ENCODE measurements around the gene PAM. TPM values are rescaled to one million over a fixed set of nuclear protein-coding genes. Genes with fewer than 3 reads are reported as not detected.

The PAM gene
- total RNA-seq, 1 experiment from 2014 or later, result 190 TPM

DNA sequence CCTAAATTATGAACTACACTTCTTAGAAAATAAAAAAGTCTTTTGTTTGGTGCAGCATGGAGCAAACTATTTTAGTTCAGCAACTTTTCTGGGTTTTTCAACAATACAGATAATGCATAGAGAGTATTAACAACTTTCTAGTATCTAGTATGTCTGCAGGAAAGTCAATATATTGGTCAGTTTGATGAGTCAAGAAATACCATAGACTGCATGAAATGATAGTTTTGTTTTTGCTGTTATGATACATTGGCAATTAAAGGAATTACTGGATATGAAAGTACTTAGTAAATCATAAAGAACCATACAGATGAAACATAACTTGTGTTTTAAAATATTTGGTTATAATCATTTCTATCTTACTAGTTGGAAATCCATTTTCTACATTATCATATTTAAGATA, 191.3 kb downstream of the PAM start:
- POLR2A ChIA-PET (ENCODE audit: low non-redundant PET), result no interaction called here
- Histone ChIP-seq H3K27me3 (replicated peaks; ENCODE audit: insufficient read depth, low read depth, low read length, poor library complexity) (no peaks in the 10 kb centered on the region), H3K4me1 (ENCODE audit: insufficient read depth, low read length, poor library complexity, severe bottlenecking) (no peaks in the 10 kb centered on the region), H3K9me3 (ENCODE audit: low read depth, low read length, poor library complexity, severe bottlenecking) (no peaks in the 10 kb centered on the region), H3K27ac (ENCODE audit: low read depth, low read length, poor library complexity, severe bottlenecking) (no peak overlapping the region), H3K36me3 (ENCODE audit: insufficient read depth, low read length, poor library complexity, severe bottlenecking) (peaks cover 25% of the 10 kb centered on the region), H3K4me3 (ENCODE audit: low read depth, low read length, poor library complexity, severe bottlenecking) (no peak overlapping the region)
- no TSS peak for BruUV-seq (replicated peaks)
- TF ChIP-seq, protein P1, sequence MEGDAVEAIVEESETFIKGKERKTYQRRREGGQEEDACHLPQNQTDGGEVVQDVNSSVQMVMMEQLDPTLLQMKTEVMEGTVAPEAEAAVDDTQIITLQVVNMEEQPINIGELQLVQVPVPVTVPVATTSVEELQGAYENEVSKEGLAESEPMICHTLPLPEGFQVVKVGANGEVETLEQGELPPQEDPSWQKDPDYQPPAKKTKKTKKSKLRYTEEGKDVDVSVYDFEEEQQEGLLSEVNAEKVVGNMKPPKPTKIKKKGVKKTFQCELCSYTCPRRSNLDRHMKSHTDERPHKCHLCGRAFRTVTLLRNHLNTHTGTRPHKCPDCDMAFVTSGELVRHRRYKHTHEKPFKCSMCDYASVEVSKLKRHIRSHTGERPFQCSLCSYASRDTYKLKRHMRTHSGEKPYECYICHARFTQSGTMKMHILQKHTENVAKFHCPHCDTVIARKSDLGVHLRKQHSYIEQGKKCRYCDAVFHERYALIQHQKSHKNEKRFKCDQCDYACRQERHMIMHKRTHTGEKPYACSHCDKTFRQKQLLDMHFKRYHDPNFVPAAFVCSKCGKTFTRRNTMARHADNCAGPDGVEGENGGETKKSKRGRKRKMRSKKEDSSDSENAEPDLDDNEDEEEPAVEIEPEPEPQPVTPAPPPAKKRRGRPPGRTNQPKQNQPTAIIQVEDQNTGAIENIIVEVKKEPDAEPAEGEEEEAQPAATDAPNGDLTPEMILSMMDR (conservative IDR thresholded peaks at IDR 0.05; ENCODE audit: low read depth, low read length), result no peak
- no peak for TF ChIP-seq EZH2 (IDR thresholded peaks at IDR 0.05; ENCODE audit: borderline replicate concordance, low read depth, low read length, poor library complexity, severe bottlenecking)
- no peak for DNase-seq (ENCODE audit: low spot score)
- CTCF ChIA-PET, result no interaction called here
- intact Hi-C loops (cut with micrococcal nuclease; ENCODE audit: unreplicated experiment), result no loop called here

DNA sequence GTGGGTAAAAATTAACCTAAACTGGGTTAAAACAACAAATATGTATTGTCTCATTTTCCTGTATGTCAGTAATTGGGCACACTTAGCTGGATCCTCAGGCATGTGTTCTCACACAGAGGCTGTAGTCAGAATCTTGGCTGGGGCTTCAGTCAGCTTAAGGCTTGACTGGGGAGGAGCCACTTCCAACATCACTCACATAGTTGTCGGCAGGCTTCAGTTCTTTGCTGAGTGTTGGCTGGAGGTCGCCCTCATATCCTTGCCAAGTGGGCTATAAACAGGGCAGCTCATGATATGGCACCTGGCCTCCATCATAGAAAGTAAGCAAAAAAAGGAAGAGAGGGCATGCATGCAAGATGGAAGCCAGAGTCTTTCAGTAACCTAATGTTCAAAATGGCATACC, 191.9 kb downstream of the PAM start:
- no peak for TF ChIP-seq EZH2 (IDR thresholded peaks at IDR 0.05; ENCODE audit: borderline replicate concordance, low read depth, low read length, poor library complexity, severe bottlenecking)
- H3K4me1 ChIP-seq (ENCODE audit: insufficient read depth, low read length, poor library complexity, severe bottlenecking), result no peaks in the 10 kb centered on the region
- no peak for DNase-seq (ENCODE audit: low spot score)
- BruUV-seq (replicated peaks), result no TSS peak
- intact Hi-C loops (cut with micrococcal nuclease; ENCODE audit: unreplicated experiment), result no loop called here
- H3K27ac ChIP-seq (ENCODE audit: low read depth, low read length, poor library complexity, severe bottlenecking), result no peak overlapping the region
- no peaks in the 10 kb centered on the region for H3K27me3 ChIP-seq (replicated peaks; ENCODE audit: insufficient read depth, low read depth, low read length, poor library complexity)
- ChIA-PET CTCF (no interaction called here), POLR2A (ENCODE audit: low non-redundant PET) (no interaction called here)
- no peaks in the 10 kb centered on the region for H3K9me3 ChIP-seq (ENCODE audit: low read depth, low read length, poor library complexity, severe bottlenecking)
- H3K36me3 ChIP-seq (ENCODE audit: insufficient read depth, low read length, poor library complexity, severe bottlenecking), result peaks cover 26% of the 10 kb centered on the region
- no peak overlapping the region for H3K4me3 ChIP-seq (ENCODE audit: low read depth, low read length, poor library complexity, severe bottlenecking)

DNA sequence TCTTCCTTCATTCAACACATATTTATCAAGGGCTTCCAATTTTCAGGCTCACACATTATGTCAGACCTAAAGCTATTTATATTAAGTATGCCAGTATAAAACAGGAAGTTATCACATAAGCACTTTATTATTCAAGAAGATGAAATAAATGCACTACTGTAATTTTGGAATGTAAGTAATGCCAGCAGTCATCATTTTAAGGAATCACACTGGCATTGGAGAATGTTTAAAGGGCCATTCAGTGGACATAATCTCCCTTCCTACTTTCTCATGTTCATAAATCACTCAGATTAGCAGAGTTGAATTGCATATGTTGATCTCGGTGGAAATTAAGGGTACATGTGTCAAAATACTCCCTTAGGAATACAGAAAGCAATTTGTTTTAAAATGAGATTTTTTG, 200.4 kb downstream of the PAM start:
- BruUV-seq (replicated peaks), result no TSS peak
- Histone ChIP-seq H3K27ac (ENCODE audit: low read depth, low read length, poor library complexity, severe bottlenecking) (no peak overlapping the region), H3K4me3 (ENCODE audit: low read depth, low read length, poor library complexity, severe bottlenecking) (no peak overlapping the region), H3K9me3 (ENCODE audit: low read depth, low read length, poor library complexity, severe bottlenecking) (no peaks in the 10 kb centered on the region), H3K4me1 (ENCODE audit: insufficient read depth, low read length, poor library complexity, severe bottlenecking) (peaks cover 31% of the 10 kb centered on the region), H3K36me3 (ENCODE audit: insufficient read depth, low read length, poor library complexity, severe bottlenecking) (peaks cover 12% of the 10 kb centered on the region), H3K27me3 (replicated peaks; ENCODE audit: insufficient read depth, low read depth, low read length, poor library complexity) (no peaks in the 10 kb centered on the region)
- peak; percentile 48 for DNase-seq (ENCODE audit: low spot score)
- no peak for TF ChIP-seq EZH2 (IDR thresholded peaks at IDR 0.05; ENCODE audit: borderline replicate concordance, low read depth, low read length, poor library complexity, severe bottlenecking)
- ChIA-PET POLR2A (ENCODE audit: low non-redundant PET) (no interaction called here), CTCF (no interaction called here)
- intact Hi-C loops (cut with micrococcal nuclease; ENCODE audit: unreplicated experiment), result no loop called here

DNA sequence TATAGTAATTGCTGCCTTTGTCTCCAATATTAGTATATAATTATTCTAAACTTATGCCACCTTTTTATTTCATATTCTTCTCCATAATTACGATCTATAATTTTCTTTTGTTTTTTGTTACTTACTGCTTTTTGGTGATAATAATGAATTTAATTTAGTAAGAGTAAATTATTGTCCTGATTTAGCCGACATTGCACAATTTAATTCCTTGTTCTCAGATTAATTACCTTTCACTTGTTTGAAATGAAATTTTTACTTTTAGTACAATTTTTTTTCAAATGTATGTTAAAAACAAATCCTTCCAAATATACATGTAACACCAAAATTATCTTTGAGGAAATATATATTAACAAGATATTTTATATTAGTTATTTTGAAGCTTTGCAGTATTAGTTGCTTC, 201.5 kb downstream of the PAM start:
- no TSS peak for BruUV-seq (replicated peaks)
- H3K27me3 ChIP-seq (replicated peaks; ENCODE audit: insufficient read depth, low read depth, low read length, poor library complexity), result no peaks in the 10 kb centered on the region
- DNase-seq (ENCODE audit: low spot score), result no peak
- no peak overlapping the region for H3K27ac ChIP-seq (ENCODE audit: low read depth, low read length, poor library complexity, severe bottlenecking)
- no peaks in the 10 kb centered on the region for H3K9me3 ChIP-seq (ENCODE audit: low read depth, low read length, poor library complexity, severe bottlenecking)
- peaks cover 31% of the 10 kb centered on the region for H3K4me1 ChIP-seq (ENCODE audit: insufficient read depth, low read length, poor library complexity, severe bottlenecking)
- intact Hi-C loops (cut with micrococcal nuclease; ENCODE audit: unreplicated experiment), result no loop called here
- TF ChIP-seq EZH2 (IDR thresholded peaks at IDR 0.05; ENCODE audit: borderline replicate concordance, low read depth, low read length, poor library complexity, severe bottlenecking), result no peak
- TF ChIP-seq, protein P1 (conservative IDR thresholded peaks at IDR 0.05; ENCODE audit: low read depth, low read length), result no peak
- H3K4me3 ChIP-seq (ENCODE audit: low read depth, low read length, poor library complexity, severe bottlenecking), result no peak overlapping the region
- ChIA-PET CTCF (no interaction called here), POLR2A (ENCODE audit: low non-redundant PET) (no interaction called here)
- H3K36me3 ChIP-seq (ENCODE audit: insufficient read depth, low read length, poor library complexity, severe bottlenecking), result peaks cover 2% of the 10 kb centered on the region

Measured in A673 (cell line).